SK-N-SH (cell line): Measurements from ENCODE around the gene BRD4. TPM values are rescaled to one million over a fixed set of nuclear protein-coding genes. Genes with fewer than 3 reads are reported as not detected.

Experiments used
- CTCF ChIA-PET: fragments of 300-600, 350-600 bp; formaldehyde crosslinking; extraction: SDS; loops from one replicate; lab custom pipeline; 2021; lab: Yijun Ruan, JAX
- POLR2A ChIA-PET: fragments of 350-600 bp; sonication (Branson Sonifier 250); formaldehyde crosslinking; extraction: SDS; loops from one replicate; lab custom pipeline; 2020; ENCODE audit warnings: antibody characterized with exemption, inconsistent platforms; lab: Yijun Ruan, JAX
- DNase-seq: peaks from one replicate; pipeline ENCODE4 v3.0.0; 2012
- H2AFZ ChIP-seq: fragments of 200-600 bp; sonication (generic); 2 replicates; pipeline ENCODE4 v1.8.1; 2016; ENCODE audit warnings: antibody characterized with exemption, mild to moderate bottlenecking, low read depth
- H3F3A ChIP-seq: fragments of 200-600 bp; sonication (generic); replicated peaks from 2 replicates; pipeline ENCODE3; 2016; ENCODE audit warnings: antibody characterized with exemption, mild to moderate bottlenecking; ENCODE audit not compliant: insufficient read depth
- H3K27ac ChIP-seq, 2 experiments: fragments of 200-500 bp in 1 of 2; fragments of 200-600 bp in 1 of 2; sonication (Bioruptor generic) in 1 of 2; sonication (generic), shearing (Covaris generic) in 1 of 2; 2 replicates each; pipeline versions ENCODE4 v1.5.1 to v1.6.1; 2014 to 2016; ENCODE audit warnings: low read depth in 2 of 2, inconsistent platforms in 1 of 2, low read length in 1 of 2, mild to moderate bottlenecking in 1 of 2, mixed read lengths in 1 of 2
- H3K27me3 ChIP-seq: fragments of 200-600 bp; sonication (generic), shearing (Covaris generic); 2 replicates; pipeline ENCODE4 v1.6.1; 2016; ENCODE audit warnings: mixed run types; ENCODE audit not compliant: insufficient read depth
- H3K36me3 ChIP-seq, 2 experiments: fragments of 200-500 bp in 1 of 2; fragments of 200-600 bp in 1 of 2; sonication (Bioruptor generic) in 1 of 2; sonication (generic) in 1 of 2; replicated peaks in 1 of 2; 2 replicates each; pipeline versions ENCODE3 to v1.5.1; 2014 to 2016; ENCODE audit warnings: low read length in 1 of 2, mild to moderate bottlenecking in 1 of 2; ENCODE audit not compliant: insufficient read depth in 2 of 2, control insufficient read depth in 1 of 2
- H3K4me1 ChIP-seq, 2 experiments: fragments of 200-500 bp in 1 of 2; fragments of 200-600 bp in 1 of 2; sonication (Bioruptor generic) in 1 of 2; sonication (generic), shearing (Covaris generic) in 1 of 2; 2 replicates each; pipeline versions ENCODE4 v1.5.1 to v1.6.1; 2014 to 2016; ENCODE audit warnings: low read depth in 1 of 2, low read length in 1 of 2, mixed run types in 1 of 2; ENCODE audit not compliant: insufficient read depth in 2 of 2, control insufficient read depth in 1 of 2
- H3K4me2 ChIP-seq: fragments of 200-600 bp; sonication (generic), shearing (Covaris generic); 2 replicates; pipeline ENCODE4 v1.6.1; 2017; ENCODE audit warnings: mixed run types
- H3K4me3 ChIP-seq, 2 experiments: fragments of 200-500 bp in 1 of 2; fragments of 200-600 bp in 1 of 2; sonication (Bioruptor generic) in 1 of 2; sonication (generic), shearing (Covaris generic) in 1 of 2; 2 replicates each; pipeline versions ENCODE4 v1.5.1 to v1.8.1; 2014 to 2016; ENCODE audit warnings: low read depth in 2 of 2, inconsistent platforms in 1 of 2, low read length in 1 of 2, mild to moderate bottlenecking in 1 of 2, mixed read lengths in 1 of 2, moderate library complexity in 1 of 2
- H3K79me2 ChIP-seq: fragments of 200-600 bp; sonication (generic); 2 replicates; pipeline ENCODE4 v1.8.1; 2017; ENCODE audit warnings: mild to moderate bottlenecking; ENCODE audit not compliant: insufficient read depth
- H3K9ac ChIP-seq: fragments of 200-600 bp; sonication (generic); 2 replicates; pipeline ENCODE4 v1.6.1; 2017; ENCODE audit warnings: mixed run types
- H3K9me2 ChIP-seq: fragments of 200-600 bp; sonication (generic); 2 replicates; pipeline ENCODE4 v1.6.1; 2017; ENCODE audit warnings: mixed run types
- H3K9me3 ChIP-seq: fragments of 200-600 bp; sonication (generic); 2 replicates; pipeline ENCODE4 v1.6.1; 2017; ENCODE audit warnings: mixed run types, mild to moderate bottlenecking, moderate library complexity
- H4K20me1 ChIP-seq: fragments of 200-600 bp; sonication (generic); 2 replicates; pipeline ENCODE4 v1.6.1; 2017; ENCODE audit warnings: mild to moderate bottlenecking, mixed run types; ENCODE audit not compliant: insufficient read depth
- CHD2 ChIP-seq: fragments of 150-350 bp; IDR thresholded peaks from 2 replicates; pipeline ENCODE4 v1.6.1; 2018; ENCODE audit warnings: low read length; ENCODE audit not compliant: partially characterized antibody
- EP300 ChIP-seq, 2 experiments: IDR thresholded peaks; 2 replicates each; pipeline versions ENCODE4 v1.4.0 to v1.6.1; 2012; ENCODE audit warnings: borderline replicate concordance in 1 of 2, low read depth in 1 of 2, low read length in 1 of 2
- EZH2phosphoT487 ChIP-seq: fragments of 200-600 bp; sonication (generic); IDR thresholded peaks from 2 replicates; pipeline ENCODE4 v1.6.1; 2017; ENCODE audit warnings: low read depth, mixed run types, mild to moderate bottlenecking, antibody characterized with exemption, moderate library complexity, borderline replicate concordance
- FOXJ3 ChIP-seq: sonication (generic); formaldehyde crosslinking; IDR thresholded peaks from 2 replicates; pipeline ENCODE4 v1.5.1; 2020; ENCODE audit warnings: mild to moderate bottlenecking, missing genetic modification reagents
- GABPA ChIP-seq: IDR thresholded peaks from 2 replicates; pipeline ENCODE4 v1.4.0; 2012; ENCODE audit warnings: low read depth, mild to moderate bottlenecking
- MEF2A ChIP-seq: IDR thresholded peaks from 2 replicates; pipeline ENCODE4 v1.4.0; 2012; ENCODE audit warnings: low read depth, borderline replicate concordance
- RFX5 ChIP-seq: IDR thresholded peaks from 2 replicates; pipeline ENCODE4 v1.6.1; 2012; ENCODE audit warnings: mild to moderate bottlenecking, improper control_type of control experiment, low read length
- SIN3A ChIP-seq: IDR thresholded peaks from 2 replicates; pipeline ENCODE4 v1.6.1; 2012; ENCODE audit warnings: low read depth, mild to moderate bottlenecking, low read length, moderate library complexity, borderline replicate concordance
- TAF1 ChIP-seq: IDR thresholded peaks from 2 replicates; pipeline ENCODE4 v1.6.1; 2012; ENCODE audit warnings: low read depth, mild to moderate bottlenecking, low read length, moderate library complexity, borderline replicate concordance
- TCF12 ChIP-seq: IDR thresholded peaks from 2 replicates; pipeline ENCODE4 v1.4.0; 2012
- TEAD4 ChIP-seq: IDR thresholded peaks from 2 replicates; pipeline ENCODE4 v1.4.0; 2012; ENCODE audit warnings: mild to moderate bottlenecking, borderline replicate concordance; ENCODE audit not compliant: insufficient read depth
- YY1 ChIP-seq: IDR thresholded peaks from 2 replicates; pipeline ENCODE4 v1.4.0; 2012; ENCODE audit warnings: low read depth, mild to moderate bottlenecking
- WGBS: methylation state at CpG from one replicate; pipeline ENCODE4 v1.1.6; 2017; ENCODE audit warnings: low lambda C conversion rate; 5-methylcytosine and 5-hydroxymethylcytosine counted together
- polyA plus RNA-seq, 3 experiments: library from polyadenylated mRNA; depleted of rRNA; stranded (reverse); fragments of >200 nt; gene quantifications; 2 replicates each; pipeline ENCODE4 v1.2.3, GENCODE V29; 2012
- TF ChIP-seq, protein P1 (sequence below): fragments of 150-350 bp; IDR thresholded peaks from 2 replicates; pipeline ENCODE4 v1.6.1; 2017; ENCODE audit warnings: antibody characterized with exemption, low read length, low read depth, borderline replicate concordance
- TF ChIP-seq, protein P2 (sequence below): IDR thresholded peaks from 2 replicates; pipeline ENCODE4 v1.4.0; 2012; ENCODE audit warnings: low read depth
- TF ChIP-seq, protein P3 (sequence below): IDR thresholded peaks from 2 replicates; pipeline ENCODE4; 2012
- TF ChIP-seq, protein P4 (sequence below): fragments of 200-600 bp; sonication (generic); IDR thresholded peaks from 2 replicates; pipeline ENCODE4 v1.6.1; 2017; ENCODE audit warnings: antibody characterized with exemption, mild to moderate bottlenecking, moderate library complexity
- TF ChIP-seq, protein P5 (sequence below): IDR thresholded peaks from 2 replicates; pipeline ENCODE4 v1.4.0; 2012; ENCODE audit warnings: low read depth, borderline replicate concordance

BRD4 gene
- polyA plus RNA-seq, 1 of the 3 experiments (the other 2 are of a cell fraction): 10.0 TPM

DNA sequence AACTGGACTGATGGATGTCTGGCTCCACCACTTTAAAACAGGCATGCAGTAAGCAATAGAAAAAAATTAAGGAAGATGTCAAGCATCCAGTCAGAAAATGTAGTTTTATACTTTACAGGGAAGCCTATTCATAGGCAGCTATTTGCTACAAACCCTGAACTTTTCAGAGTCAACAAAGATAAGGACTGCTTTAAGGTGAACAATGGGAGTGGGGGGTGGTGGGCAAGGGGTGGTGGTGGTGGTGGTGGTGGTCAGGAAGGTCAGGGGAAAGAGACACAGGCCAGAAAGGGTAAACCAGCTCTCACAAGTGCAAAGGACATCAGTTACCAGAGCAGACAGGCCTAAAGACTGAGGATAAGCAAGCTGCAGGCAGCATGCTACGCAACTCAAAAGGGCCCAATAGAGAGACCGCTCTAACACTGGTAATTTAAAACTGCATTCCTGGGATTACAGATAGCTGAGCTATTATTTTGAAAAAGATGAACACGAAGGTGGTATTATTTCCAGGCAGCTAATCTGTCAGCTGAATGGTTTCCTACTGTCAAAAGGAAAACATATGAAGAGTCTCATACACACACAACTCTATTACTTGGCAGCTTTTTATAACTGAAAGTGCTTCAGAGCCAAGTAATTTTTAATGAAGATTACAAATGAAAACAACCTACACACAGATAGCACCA is 14.8 kb downstream of the BRD4 start:
- H3K79me2 ChIP-seq: peaks cover 100% of the 10 kb centered on the region
- peaks cover 100% of the 10 kb centered on the region for H4K20me1 ChIP-seq
- H2AFZ ChIP-seq: no peak overlapping the region
- TF ChIP-seq, protein P1, sequence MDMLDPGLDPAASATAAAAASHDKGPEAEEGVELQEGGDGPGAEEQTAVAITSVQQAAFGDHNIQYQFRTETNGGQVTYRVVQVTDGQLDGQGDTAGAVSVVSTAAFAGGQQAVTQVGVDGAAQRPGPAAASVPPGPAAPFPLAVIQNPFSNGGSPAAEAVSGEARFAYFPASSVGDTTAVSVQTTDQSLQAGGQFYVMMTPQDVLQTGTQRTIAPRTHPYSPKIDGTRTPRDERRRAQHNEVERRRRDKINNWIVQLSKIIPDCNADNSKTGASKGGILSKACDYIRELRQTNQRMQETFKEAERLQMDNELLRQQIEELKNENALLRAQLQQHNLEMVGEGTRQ: no peak
- TF ChIP-seq, protein P2, sequence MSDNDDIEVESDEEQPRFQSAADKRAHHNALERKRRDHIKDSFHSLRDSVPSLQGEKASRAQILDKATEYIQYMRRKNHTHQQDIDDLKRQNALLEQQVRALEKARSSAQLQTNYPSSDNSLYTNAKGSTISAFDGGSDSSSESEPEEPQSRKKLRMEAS: peak; percentile 41; the same call in 1 of the 2 replicates
- no peak for TF ChIP-seq FOXJ3 (CRISPR knock-in tag)
- TF ChIP-seq, protein P3, sequence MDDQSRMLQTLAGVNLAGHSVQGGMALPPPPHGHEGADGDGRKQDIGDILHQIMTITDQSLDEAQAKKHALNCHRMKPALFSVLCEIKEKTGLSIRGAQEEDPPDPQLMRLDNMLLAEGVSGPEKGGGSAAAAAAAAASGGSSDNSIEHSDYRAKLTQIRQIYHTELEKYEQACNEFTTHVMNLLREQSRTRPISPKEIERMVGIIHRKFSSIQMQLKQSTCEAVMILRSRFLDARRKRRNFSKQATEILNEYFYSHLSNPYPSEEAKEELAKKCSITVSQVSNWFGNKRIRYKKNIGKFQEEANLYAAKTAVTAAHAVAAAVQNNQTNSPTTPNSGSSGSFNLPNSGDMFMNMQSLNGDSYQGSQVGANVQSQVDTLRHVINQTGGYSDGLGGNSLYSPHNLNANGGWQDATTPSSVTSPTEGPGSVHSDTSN: 0 out of 2 replicates have a peak, but pooled peaks have one; percentile 20
- TF ChIP-seq SIN3A: 0 out of 2 replicates have a peak, but pooled peaks have one; percentile 48
- TF ChIP-seq TCF12: peak; percentile 15
- no peaks in the 10 kb centered on the region for H3K9me2 ChIP-seq
- H3K27ac ChIP-seq: peak overlapping the region in 1 of 2 experiments; percentile 66; a peak in 3 of 4 replicates
- no peak overlapping the region for H3K9ac ChIP-seq
- POLR2A ChIA-PET: interaction anchor here (0.8 to 2.0 kb wide), 2 partner anchors 13 to 15 kb away, joined by 3 to 7 read pairs; no protein-coding TSS in a partner anchor
- no peak overlapping the region for H3K4me3 ChIP-seq
- DNase-seq: no peak
- peaks cover 28 to 38% of the 10 kb centered on the region in 2 experiments; a peak in 3 of 4 replicates for H3K4me1 ChIP-seq
- 55% methylated on average over 3 of the region's 3 CpGs for WGBS
- H3F3A ChIP-seq: peaks cover 19% of the 10 kb centered on the region
- peak overlapping the region; percentile 58 for H3K4me2 ChIP-seq
- no peaks in the 10 kb centered on the region for H3K36me3 ChIP-seq
- H3K9me3 ChIP-seq: no peaks in the 10 kb centered on the region
- H3K27me3 ChIP-seq: no peaks in the 10 kb centered on the region
- CTCF ChIA-PET: interaction anchor here (1.0 to 1.9 kb wide), 3 partner anchors 9 to 226 kb away, joined by 3 to 5 read pairs (median 3); no protein-coding TSS in a partner anchor

DNA sequence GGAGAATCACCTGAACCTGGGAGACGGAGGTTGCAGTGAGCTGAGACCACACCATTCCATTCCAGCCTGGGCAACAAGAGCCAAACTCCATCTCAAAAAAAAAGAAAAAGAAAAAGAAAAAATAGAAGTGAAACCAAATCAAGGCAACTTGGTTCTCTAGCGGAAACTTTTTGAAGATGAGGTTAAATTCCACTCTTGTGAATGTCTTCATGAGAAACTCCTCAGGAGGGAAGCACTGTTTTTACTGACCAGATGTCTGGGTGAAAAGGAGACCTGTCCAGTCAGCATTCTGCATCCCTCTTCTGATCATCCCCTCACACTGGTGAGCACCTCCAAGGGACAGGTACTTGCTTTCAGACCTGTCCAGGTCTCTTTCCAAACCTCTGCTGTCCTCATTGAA is 15.8 kb downstream of the BRD4 start:
- Histone ChIP-seq H2AFZ (no peak overlapping the region), H4K20me1 (peaks cover 100% of the 10 kb centered on the region), H3F3A (peaks cover 19% of the 10 kb centered on the region), H3K27ac (peak overlapping the region in 1 of 2 experiments; percentile 66; a peak in 2 of 4 replicates), H3K27me3 (no peaks in the 10 kb centered on the region), H3K4me1 (peaks cover 25 to 34% of the 10 kb centered on the region in 2 experiments; a peak in 3 of 4 replicates), H3K4me3 (no peak overlapping the region), H3K4me2 (peak overlapping the region; percentile 58; the same call in 1 of the 2 replicates), H3K9ac (no peak overlapping the region), H3K79me2 (peaks cover 100% of the 10 kb centered on the region), H3K36me3 (no peaks in the 10 kb centered on the region), H3K9me3 (no peaks in the 10 kb centered on the region), H3K9me2 (no peaks in the 10 kb centered on the region)
- WGBS: 94% methylated on average over 2 of the region's 2 CpGs
- ChIA-PET CTCF (interaction anchor here (1.0 to 1.9 kb wide), 3 partner anchors 8 to 225 kb away, joined by 3 to 5 read pairs (median 3); no protein-coding TSS in a partner anchor), POLR2A (interaction anchor here (2.0 kb wide), 1 partner anchor 12 kb away, joined by 7 read pairs; no protein-coding TSS in a partner anchor)
- no peak for DNase-seq
- TF ChIP-seq TCF12: no peak
- no peak for TF ChIP-seq EZH2phosphoT487
- TF ChIP-seq GABPA: no peak
- no peak for TF ChIP-seq FOXJ3 (CRISPR knock-in tag)
- TF ChIP-seq, protein P1: no peak
- no peak for TF ChIP-seq RFX5
- no peak for TF ChIP-seq EP300 (IDR thresholded peaks at IDR 0.05; ENCODE audit: borderline replicate concordance in 1 of 2, low read depth in 1 of 2, low read length in 1 of 2)
- TF ChIP-seq, protein P4, sequence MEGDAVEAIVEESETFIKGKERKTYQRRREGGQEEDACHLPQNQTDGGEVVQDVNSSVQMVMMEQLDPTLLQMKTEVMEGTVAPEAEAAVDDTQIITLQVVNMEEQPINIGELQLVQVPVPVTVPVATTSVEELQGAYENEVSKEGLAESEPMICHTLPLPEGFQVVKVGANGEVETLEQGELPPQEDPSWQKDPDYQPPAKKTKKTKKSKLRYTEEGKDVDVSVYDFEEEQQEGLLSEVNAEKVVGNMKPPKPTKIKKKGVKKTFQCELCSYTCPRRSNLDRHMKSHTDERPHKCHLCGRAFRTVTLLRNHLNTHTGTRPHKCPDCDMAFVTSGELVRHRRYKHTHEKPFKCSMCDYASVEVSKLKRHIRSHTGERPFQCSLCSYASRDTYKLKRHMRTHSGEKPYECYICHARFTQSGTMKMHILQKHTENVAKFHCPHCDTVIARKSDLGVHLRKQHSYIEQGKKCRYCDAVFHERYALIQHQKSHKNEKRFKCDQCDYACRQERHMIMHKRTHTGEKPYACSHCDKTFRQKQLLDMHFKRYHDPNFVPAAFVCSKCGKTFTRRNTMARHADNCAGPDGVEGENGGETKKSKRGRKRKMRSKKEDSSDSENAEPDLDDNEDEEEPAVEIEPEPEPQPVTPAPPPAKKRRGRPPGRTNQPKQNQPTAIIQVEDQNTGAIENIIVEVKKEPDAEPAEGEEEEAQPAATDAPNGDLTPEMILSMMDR: no peak
- TF ChIP-seq, protein P5, sequence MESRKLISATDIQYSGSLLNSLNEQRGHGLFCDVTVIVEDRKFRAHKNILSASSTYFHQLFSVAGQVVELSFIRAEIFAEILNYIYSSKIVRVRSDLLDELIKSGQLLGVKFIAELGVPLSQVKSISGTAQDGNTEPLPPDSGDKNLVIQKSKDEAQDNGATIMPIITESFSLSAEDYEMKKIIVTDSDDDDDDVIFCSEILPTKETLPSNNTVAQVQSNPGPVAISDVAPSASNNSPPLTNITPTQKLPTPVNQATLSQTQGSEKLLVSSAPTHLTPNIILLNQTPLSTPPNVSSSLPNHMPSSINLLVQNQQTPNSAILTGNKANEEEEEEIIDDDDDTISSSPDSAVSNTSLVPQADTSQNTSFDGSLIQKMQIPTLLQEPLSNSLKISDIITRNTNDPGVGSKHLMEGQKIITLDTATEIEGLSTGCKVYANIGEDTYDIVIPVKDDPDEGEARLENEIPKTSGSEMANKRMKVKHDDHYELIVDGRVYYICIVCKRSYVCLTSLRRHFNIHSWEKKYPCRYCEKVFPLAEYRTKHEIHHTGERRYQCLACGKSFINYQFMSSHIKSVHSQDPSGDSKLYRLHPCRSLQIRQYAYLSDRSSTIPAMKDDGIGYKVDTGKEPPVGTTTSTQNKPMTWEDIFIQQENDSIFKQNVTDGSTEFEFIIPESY: no peak
- no peak for TF ChIP-seq TEAD4
- no peak for TF ChIP-seq TAF1
- TF ChIP-seq CHD2: no peak
- TF ChIP-seq YY1: no peak
- TF ChIP-seq MEF2A: no peak
